ENCODE measurements around the gene ARHGAP22. TPM values are rescaled to one million over a fixed set of nuclear protein-coding genes. Genes with fewer than 3 reads are reported as not detected.

ARHGAP22 gene
- polyA plus RNA-seq, 10 donors, result 1.1 to 2.2 (median 1.3) TPM

DNA sequence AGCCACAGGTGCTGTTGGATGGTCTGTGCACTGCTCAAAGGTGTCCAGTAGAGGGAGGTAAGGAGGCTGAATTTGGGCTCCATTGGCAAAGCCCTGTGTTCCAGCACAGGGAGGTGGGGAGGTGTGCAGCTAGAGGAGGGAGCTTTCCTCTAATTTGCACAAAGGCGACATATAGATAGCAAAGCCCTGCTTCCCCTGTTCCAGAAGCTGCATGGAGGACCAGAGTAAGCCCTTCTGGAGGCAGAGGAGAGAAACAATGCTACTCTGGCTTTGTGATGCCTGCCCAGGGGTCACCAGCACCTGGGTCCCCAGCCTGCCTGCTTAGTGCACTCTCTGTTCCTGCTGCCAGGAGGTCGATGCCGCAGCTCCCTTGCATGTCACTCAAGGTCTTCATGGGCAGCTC is 3.4 kb upstream of the ARHGAP22 start:
- no peak for DNase-seq

DNA sequence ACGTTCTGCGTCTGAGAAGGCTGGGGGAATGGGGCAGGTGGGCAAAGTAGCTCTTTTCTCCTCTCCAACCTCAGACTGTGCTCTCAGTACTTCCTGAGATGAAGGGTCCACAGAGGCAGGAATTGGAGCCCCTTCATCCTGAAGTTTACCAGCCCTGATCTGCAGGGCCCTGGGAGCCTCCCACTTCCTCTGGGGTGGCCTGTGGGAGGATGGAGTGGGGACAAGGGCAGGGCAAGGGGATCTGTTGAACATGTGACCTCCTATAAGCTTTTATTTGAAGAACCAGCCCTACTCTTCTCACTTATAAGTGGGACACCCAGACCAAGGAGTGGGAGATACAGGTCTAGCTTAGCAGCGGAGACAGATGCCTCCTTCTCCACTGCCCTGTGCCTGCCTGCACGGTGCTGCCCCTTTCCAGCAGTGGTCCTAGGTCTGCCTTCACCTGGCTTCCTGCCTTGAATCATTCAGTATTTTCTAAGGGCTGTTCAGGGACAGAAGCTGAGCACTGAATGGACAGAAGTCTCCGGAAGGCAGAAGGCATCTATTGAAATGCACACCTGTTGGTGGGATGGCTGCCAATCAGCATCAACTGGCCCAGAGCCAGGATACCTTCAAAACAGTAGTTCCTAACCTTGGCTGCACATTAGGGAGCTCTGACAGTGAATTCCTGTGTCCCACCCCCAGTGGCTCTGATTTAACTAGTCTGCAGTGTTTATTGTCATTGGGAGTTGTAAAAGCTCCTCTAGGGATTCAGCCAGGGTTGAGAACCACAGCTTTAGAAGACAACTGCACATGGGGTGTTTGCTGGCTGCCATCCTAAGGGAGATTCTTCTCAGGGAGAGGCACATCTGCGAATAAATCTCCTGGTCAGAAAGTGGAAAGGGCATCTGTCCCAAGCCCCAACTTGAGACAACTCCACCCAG is 2.7 kb upstream of the ARHGAP22 start:
- no peak for DNase-seq

DNA sequence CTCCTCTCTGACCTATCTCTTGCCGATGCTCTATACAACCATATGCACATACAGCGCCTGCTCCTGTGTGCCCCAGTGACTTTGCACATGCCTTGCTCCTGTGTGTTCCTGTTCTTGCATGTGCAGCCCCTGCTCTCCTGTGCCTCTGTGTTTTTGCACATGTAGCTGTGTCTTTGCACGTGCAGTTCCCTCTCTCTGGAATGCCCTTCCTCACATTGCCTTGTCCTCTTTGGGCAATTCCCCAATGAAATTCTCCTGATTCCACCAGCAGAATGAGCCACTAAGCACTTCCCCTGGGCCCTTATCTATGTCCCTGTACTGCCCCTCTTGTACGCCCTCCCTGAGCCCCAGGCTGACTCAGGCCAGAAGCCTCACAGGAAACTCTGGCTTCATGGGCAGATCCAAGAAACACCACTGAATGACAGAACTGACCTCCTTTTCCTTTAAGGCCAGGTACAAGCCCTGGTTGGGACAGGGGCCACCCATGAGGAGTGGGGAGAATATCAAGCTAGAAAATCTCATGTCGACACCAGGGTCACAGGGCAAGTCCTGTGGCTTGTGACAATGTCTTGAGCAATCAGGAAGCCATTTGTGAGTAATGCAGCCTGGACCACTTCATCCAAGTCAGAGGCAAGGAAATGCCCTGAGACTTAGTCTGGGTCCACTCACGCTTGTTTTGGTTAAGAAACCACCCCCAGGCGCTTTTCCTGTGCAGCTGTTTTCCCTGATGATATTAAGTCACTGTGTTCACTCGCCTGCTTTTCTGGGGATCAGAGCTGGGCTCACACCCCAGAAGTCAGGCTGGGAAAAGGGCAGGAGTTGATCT is 1.9 kb upstream of the ARHGAP22 start:
- peak in 2 of 3 donors; percentile 25 to 74 for DNase-seq

DNA sequence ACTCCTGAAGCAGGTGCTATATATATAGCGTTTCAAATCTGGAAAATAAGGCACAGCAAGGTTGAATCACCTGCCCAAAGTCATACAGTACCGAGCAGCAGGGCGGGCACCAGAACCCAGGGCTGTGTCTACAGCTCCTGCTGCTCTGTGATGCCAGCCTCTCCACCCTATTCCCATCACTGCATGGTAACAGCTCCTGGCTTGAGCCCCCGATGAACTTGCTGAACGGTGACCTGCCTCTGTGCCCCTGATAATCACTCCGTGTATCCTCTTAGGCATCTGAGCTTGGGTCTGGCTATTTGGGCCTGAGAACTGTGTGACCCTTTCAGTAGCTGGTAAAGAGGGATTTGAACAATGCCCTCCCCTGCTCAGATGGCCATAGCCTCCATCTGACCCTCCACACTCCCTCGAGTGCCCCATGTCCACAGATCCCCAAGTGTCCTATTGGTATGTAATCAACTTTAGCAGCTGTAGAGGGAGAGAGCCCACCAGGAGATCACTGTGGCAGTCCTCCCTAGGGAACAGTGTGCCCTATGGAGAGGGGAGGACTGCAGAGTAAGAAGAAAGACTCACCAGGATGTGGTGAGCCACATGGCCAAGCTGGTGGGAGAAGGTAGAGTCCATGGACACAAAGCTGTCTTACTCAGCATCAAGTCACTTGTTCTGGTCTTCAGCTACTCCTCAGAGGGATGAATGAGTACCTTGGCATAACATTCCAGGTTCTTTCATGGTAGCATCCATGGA is 1.1 kb upstream of the ARHGAP22 start:
- no peak for DNase-seq

DNA sequence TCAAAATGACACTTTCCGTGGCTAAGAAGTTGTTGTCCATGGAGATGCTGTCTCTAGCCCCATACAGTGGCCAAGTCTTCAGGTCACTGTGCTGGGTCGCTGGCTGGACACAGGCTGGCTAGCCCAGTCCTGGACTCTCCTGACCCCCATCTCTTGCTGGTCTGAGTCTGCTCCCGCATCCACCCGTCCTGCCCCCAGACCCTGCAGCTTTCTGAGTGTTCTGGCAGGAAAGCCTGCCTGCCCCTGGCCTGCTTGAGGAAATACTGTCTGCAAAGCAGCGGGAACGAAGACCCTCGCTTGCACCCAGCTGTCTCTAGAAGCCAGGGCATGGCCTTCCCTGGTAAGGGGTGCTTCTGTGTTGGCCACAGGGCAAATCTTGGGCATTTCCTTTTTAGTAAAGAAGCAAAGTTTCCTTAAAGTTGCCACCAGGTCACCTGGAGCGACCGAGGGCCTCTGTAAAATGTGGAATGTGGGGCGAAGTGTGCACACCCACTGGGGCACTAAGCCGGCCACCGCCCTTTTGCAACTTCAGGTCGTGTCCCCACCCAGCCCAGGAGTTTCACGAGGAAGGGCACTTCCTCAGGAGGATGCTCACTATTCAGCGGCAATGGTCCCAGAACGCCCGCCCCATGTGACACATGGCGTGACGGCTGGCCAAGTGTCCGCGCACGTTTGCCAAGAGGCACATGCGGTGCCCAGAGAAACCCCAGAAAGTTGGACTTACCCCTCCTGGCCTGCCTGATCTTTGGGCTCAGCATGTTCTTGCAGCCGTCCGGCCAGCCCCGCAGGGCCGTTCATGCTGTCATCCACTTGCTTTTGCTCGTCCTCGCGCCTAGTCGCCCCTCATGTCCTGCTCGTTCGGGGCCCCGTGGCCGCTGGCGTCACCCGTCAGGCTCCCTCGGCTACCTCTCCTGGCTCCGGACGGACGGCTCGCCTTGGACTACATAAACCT is 558 bp downstream of the ARHGAP22 start:
- DNase-seq, result peak in 1 of 3 donors; percentile 38

DNA sequence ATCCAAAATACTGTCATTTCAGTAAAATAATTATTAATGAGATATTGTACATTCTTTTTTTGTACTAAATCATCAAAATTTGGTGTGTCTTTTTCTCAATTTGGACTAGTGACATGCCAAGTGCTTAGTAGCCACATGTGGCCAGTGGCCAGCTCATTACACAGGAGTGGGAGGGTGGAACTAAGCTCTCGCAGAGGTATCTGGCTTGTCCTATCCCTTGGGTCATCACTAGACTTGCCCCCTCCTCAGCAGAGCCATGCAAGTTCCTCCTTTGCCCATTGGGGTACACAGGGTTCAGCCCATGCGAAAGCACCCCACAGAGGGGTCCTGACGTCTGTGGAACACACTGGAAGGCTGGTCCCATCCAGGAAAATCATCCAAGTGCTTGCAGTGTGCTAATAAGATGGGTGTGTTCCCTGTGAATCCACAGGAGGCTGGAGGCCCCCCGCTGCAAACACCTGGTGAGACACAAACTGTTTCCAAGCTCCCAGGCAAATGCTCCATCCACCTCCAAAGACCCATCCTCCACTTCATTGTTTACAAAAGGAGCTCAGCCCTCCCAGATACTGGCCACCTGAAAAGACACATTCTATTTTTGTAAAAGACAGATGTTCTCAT is 1.3 kb downstream of the ARHGAP22 start:
- DNase-seq, result no peak

DNA sequence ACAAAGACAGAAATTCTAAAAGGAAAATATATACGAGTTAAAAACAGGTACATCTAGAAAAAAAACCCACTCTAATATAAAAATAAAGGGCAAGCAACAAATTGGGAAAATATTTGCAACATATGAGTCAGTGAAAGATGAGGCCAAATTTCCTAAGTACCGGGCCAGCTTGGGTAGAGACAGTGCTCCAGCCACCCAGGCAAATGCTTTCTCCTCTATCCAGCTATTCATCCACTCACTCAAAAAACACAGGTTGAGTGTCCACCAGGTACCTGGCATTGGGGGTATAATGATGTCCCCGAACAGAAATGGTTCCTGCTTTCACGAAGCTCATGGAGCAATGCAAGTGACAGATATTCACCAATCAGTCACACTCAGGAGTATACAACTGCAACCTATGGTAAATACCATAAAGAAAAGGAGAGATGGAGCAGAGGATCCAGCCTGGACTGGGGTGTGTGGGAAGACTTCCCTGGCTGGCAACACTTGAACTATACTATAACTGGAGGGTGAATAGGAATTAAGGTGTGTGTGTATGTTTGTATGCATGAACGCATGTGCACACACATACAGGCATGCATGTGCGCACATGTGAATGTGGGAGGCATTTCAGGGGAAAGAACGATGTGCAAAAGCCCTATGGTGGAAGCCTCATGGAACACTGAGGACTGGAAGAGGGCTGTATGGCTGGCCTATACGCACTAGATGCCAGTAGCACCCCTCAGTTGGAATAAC is 2.3 kb downstream of the ARHGAP22 start:
- no peak for DNase-seq

DNA sequence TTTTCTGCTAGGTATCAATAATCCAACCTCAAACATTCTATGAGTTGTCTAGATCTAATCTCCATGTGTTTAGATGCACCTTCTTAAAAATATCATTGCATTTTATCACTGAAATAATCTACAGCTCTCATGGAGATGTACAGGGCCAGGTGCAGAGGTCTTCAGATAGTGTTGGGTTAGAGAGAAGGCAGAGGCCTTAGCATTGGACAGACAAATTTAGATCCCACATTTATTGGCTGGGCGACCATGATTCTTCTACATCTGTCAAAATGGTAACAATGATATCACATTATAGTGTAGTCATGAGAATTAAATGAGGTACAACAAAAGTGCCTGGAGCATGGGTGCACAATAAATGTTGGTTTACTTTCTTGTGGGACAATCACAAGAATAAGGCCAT is 3.1 kb downstream of the ARHGAP22 start:
- DNase-seq, result no peak

DNA sequence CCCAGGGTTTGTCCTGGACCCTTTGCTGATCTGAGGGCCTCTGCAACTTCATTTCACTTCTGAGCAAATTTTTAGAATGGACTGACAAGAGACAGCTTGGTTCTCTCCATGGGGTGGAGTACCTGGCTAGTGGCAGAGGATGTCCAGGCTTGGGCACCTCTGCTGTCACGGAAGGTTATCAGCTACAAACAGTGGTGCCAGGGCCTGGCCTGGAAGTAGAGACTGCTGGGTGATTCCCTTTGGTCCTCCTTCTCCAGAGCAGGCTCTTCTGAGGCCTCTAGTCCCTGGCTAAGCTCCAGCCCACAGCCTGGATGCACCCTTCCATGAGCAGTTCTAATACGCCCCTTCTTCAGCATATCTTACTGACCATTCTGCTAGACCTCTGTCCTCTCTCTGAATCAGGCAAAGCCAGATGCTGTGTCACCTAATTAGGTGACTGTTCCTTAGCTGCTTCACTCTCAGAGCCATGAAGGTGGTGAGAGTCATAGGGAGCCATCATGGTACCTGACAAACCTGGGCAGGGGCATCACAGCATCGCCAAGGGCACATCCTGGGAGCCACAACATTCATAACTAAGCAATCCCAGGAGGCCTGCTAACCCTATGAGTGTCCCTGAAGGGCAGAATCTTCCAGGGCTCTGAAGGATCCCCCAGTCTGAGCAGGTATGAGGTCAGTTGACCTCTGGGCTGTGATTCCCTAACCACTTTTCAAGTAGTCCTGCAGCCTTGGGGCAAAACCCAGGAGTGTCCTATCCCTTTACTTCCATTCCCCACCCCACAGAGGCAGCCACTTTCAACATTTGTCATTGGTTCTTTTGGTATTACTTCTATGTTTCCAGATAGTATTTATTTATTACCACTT is 4.0 kb downstream of the ARHGAP22 start:
- no peak for DNase-seq

DNA sequence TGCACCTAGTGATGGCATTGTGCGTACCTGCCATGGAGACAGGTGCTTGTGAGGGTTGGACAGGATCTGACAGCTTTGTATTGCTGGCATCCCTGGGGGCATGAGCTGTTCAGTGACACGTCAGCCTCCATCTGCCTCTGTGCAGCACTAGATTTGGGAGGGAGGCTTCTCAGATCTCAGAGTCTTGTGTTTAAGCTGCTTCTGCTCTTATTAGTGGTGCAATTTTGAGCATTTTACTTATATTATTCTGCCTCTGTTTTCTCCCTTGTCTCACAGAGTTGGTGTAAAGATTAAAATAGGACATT is 5.1 kb downstream of the ARHGAP22 start:
- DNase-seq, result no peak

DNA sequence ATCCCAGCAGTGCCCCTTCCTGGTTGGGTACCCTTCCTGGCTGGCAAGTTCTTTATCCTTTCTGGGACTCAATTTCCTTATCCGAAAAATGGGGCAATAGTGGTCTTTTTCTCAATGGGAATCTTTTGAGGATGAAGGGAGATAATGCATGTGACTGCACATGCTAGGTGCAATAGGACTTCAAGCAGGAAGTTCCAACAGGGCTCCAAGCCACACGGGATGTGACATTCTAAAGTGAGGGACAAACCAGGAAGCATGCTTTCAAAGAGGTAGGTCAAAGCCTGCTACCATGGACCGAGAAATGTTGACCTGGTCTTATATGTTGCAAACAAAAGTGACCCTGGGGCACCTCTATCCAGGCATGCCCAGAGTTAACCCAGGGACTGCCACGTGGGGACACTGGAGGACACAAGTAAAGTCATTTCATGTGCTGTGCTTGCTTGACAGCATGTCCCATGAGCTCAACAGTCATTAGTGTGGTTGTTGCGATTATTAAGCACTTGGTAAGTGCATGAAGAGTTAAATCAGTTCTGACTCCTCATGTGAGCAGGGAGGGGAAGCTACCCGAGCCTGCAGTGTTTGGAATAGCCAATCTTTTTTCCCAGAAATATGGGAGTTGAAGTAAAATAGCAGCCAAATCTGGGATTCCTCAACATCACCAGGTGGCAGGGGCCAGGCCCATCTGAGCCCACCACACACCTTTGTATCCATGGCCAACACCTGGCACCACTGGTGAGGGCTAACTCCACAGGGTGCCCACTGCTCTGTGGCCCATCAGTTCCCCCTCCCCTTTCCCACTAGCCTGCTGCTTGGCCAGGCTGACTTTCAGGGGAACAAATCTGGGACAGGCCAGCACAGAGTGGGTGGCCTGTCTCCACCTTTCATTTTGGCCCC is 5.7 kb downstream of the ARHGAP22 start:
- no peak for DNase-seq

DNA sequence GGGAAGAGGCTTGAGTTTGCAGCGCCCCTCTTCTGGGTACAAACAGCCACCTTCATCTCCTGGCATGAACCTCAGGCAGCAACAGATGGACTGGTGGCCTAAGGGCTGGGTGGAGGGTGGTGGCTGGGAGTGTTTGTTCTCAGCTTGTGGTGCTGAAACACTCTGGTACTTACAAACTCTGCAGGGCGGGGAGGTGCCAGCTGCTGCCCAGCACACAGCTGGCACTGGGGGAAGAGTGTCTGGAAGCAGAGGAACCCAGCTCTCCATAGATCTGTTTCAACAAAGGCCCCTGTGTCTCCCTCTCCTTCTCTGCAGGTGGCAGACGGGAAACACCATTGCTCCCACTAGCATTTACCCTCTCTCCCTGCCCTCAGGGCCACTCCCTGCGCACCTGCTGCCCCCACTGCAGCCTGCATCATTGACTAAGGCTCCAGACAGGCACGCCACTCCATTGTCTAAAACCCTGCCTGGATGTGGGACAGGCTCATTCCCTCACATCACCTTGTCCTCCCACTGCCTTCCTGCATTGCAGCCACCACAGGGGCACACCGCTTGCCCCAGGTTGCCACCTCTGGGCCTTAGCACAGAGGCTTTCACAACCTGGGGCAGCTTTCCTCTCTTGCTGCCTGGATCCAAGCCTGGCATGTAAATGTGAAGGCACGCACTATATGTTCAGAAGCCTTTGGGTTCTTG is 6.5 kb downstream of the ARHGAP22 start:
- DNase-seq, result no peak

DNA sequence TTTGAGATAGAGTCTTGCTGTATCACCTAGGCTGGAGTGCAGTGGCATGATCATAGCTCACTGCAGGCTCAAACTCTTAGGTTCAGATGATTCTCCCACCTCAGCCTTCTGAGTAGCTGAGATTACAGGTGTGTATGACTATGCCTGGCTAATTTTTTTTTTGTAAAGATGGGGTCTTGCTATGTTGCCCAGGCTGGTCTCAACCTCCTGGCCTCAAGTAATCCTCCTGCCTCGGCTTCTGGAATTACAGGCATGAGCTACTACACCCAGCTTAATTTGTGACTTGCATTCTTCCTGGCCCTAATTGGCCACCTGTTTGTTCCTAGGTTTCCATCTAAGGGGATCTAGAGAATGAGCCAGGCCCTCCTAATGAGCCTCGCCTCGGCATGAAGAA is 9.3 kb downstream of the ARHGAP22 start:
- DNase-seq, result no peak

DNA sequence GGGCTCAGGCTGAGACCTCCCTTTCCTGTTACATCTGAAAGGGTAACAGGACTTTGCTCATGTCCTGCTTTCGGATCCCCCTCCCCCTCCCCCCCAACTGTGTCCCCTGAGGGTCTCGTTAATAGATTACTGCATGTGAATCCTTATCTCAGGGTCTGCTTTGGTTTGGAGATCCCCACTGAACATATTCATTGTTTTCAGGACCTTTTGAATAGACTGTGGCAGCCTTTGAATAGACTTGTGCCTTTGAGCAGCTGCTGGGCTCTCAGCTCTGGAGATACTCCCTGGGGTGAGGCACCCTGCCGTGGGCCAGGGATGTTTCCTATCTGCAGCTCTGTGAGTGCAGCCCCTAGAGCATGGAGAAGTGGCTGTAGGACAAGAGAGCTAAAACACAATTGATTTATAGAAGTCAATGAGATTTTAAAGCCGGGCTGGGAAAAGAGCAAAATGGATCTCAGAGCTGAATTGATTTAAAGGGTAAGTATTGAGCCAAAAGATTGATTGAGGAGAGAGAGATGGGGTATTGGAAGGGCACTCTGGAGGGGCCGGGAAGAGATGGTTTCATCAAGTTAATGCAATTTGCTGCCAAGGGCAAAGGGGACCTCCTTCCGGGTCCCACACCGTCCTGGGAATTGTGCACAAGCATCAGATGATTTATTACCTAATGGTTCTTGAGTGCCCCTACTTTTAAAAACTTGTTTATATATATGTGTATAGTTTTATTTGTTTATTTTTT is 9.9 kb downstream of the ARHGAP22 start:
- no peak for DNase-seq

DNA sequence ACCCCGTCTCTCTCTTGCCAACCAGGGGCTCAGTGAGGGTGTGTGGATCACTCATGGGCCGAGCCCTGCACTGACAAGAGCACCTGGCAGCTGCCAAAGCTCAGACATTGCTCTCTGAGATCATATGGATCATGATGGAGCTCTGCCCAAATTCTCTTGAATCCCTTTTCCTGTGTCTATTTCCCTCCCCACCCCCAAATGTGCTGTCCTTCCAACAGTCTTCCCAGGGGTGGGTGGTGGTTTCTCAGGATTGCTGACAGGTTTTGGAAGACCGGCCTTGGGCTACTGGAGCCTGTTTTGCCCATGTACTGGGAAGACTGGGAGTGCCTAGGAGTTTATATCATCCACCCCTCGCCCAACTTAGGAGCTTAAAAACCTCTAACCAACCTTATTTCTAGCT is 10.5 kb downstream of the ARHGAP22 start:
- DNase-seq, result no peak

DNA sequence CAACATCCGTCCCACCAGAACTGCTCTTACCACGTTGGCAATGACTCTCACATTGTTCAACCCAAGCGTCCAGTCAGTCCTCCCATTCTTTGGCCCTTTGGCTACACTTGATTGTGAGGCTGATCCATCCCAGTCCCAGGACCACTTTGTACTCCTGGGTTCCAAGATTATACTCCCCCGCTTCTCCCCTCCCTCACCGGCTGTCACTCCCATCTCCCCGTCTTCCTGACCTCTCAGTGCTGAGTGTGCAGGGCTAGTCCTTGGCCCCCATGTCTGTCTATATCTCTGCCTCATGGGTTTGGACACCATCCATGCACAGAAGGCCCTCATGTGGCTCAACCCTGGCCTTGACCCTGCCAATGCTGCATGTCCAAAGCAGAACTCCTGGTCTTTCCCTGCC is 12.5 kb downstream of the ARHGAP22 start:
- no peak for DNase-seq

DNA sequence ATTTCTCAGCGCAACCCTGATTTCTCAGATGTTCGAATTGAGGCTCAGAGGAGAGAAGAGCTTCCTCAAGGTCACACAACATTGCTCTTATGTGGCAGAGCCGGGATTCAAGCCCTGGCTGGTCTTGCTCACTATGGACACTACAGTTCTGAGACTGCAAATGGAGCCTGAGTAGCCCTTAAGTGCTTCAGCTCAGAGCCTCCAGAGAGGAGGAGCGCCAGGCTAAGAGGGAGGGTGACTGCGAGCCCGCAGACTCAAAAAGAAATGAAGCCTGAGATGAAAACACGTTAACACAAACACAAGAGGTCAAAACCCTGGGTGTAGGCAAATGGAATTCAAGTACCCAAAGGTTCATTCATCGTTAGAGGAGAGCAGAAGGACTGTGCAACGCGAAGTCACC is 13.9 kb downstream of the ARHGAP22 start:
- no peak for DNase-seq
